Stimulated activated naive CD8-positive, alpha-beta T cell treated with anti-CD3 and anti-CD28 coated beads, Interleukin-15, Interleukin-2, amounts not matched to agents 100 U/mL and 50 U/mL, for 24 hours (primary cell): Measurements from ENCODE around the gene DNASE1L2.
A peak's percentile ranks its signal among the peaks of the same experiment; 100 is the strongest.

Source experiments
- ATAC-seq: fragments of 150-1000 bp; cut with Tn5 transposase; one replicate; pipeline ENCODE4 v1.10.0; 2021
- DNase-seq: peaks from one replicate; pipeline ENCODE4 v3.0.0; 2021

DNASE1L2 gene

GRCh38 chr16:2226245-2226793 is 9.9 kb upstream of the DNASE1L2 start:
- no peak for ATAC-seq
- no peak for DNase-seq

DNA sequence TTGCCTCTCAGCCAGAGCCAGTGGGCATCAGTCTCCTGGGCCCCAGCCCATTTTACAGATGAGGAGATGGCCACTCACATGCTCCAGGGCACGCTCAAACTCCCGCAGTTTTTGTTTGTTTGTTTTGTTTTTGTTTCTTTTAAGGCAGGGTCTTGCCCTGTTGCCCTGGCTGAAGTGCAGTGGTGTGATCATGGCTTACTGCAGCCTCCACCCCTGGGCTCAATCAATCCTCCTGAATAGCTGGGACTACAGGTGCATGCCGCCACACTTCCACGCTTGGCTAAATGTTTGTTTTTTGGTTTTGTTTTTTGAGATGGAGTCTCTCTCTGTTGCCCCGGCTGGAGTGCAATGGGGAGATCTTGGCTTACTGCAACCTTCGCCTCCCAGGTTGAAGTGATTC is 9.3 kb upstream of the DNASE1L2 start:
- DNase-seq (no peak), ATAC-seq (no peak)

GRCh38 chr16:2228161-2228824 is 8.0 kb upstream of the DNASE1L2 start:
- no peak for ATAC-seq
- no peak for DNase-seq

- no peak for DNase-seq
- no peak for ATAC-seq
Measured at GRCh38 chr16:2229091-2229490, 7.2 kb upstream of the DNASE1L2 start.

- ATAC-seq (no peak), DNase-seq (no peak)
Measured at GRCh38 chr16:2229632-2230250, 6.5 kb upstream of the DNASE1L2 start.

- no peak for ATAC-seq
Measured at GRCh38 chr16:2230376-2230775, 5.9 kb upstream of the DNASE1L2 start.

GRCh38 chr16:2231016-2231931 is 5.0 kb upstream of the DNASE1L2 start:
- ATAC-seq: no peak
- DNase-seq: no peak

More at GRCh38 chr16:2230376-2230775, 5.9 kb upstream of the DNASE1L2 start:
- no peak for DNase-seq

DNA sequence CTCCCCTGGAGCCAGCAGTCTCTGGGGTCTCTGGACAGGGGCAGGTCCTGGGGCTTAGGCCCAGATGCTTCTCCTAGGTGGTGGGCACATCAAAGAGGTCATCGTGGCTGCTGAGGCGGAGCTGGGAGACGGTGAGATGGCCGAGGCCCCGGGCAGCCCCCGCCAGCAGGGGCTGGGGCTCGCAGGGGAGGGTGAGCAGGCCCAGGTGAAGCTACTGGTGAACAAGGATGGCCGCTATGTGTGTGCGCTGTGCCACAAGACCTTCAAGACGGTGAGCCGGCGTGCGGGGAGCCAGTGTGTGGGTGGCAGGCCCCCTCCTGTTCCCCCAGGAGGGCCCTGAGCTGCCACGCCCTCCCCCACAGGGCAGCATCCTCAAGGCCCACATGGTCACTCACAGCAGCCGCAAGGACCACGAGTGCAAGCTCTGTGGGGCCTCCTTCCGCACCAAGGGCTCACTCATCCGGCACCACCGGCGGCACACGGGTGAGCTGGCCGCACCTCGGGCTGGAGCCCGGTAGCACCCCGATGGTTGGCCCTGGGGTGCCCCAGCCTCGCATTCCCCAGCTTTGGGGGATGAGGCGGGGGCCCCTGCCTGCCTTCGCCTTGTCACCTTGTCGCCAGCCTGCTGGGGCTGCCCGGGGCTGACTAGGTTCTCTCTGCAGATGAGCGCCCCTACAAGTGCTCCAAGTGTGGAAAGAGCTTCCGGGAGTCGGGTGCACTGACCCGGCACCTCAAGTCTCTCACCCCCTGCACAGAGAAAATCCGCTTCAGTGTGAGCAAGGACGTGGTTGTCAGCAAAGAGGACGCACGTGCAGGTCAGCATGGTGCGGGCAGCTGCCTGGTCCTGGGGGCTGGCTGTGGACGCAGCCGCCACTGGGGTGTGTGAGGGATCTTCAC is 3.9 kb upstream of the DNASE1L2 start:
- ATAC-seq (no peak), DNase-seq (no peak)

DNA sequence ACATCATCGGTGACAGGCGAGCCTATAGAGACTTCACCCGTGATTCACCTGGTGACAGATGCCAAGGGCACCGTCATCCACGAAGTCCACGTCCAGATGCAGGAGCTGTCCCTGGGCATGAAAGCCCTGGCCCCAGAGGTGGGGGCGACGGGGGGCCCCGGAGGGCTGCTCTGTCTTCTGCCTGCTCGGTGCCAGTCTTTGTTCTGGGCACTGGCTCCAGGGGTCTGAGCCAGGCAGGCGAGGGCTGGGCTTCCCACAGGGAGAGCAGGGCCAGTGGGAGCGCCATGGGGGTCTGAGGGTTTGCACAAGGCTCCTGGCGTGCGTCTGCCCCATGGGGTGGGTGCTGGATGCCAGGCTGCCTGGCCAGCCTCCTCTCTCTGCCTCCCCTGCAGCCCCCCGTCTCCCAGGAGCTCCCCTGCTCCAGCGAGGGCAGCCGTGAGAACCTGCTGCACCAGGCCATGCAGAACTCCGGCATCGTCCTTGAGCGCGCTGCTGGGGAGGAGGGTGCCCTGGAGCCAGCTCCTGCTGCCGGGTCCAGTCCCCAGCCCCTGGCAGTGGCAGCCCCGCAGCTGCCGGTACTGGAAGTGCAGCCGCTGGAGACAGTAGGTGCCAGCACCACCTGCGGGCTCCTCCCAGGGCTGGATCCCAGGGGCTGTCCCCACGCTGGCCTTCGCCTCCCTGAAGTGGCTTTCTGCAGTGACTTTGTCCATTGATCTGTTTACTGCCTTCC is 3.0 kb upstream of the DNASE1L2 start:
- DNase-seq (no peak), ATAC-seq (no peak)

GRCh38 chr16:2233872-2234812 is 2.1 kb upstream of the DNASE1L2 start:
- no peak for DNase-seq
- no peak for ATAC-seq

GRCh38 chr16:2234813-2235170 is 1.5 kb upstream of the DNASE1L2 start:
- DNase-seq (no peak), ATAC-seq (no peak)

DNA sequence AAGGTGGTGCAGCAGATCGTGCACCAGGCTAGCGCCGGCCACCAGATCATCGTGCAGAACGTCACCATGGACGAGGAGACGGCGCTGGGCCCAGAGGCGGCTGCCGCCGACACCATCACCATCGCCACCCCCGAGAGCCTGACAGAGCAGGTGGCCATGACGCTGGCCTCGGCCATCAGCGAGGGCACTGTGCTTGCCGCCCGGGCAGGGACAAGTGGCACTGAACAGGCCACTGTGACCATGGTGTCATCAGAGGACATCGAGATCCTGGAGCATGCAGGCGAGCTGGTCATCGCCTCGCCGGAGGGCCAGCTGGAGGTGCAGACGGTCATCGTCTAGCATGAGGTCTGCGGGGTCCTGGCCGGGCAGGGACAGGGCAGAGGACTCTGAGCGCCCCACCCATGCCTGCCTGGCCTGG is 1.0 kb upstream of the DNASE1L2 start:
- ATAC-seq (no peak), DNase-seq (no peak)

GRCh38 chr16:2235695-2236336 is 428 bp upstream of the DNASE1L2 start:
- DNase-seq (no peak), ATAC-seq (no peak)

GRCh38 chr16:2237102-2237482 is 848 bp downstream of the DNASE1L2 start:
- no peak for DNase-seq
- no peak for ATAC-seq

GRCh38 chr16:2237493-2238149 is 1.4 kb downstream of the DNASE1L2 start:
- ATAC-seq: no peak

GRCh38 chr16:2238150-2238837 is 2.0 kb downstream of the DNASE1L2 start:
- ATAC-seq: peak; percentile 2
- no peak for DNase-seq

More at GRCh38 chr16:2237493-2238149, 1.4 kb downstream of the DNASE1L2 start:
- no peak for DNase-seq

DNA sequence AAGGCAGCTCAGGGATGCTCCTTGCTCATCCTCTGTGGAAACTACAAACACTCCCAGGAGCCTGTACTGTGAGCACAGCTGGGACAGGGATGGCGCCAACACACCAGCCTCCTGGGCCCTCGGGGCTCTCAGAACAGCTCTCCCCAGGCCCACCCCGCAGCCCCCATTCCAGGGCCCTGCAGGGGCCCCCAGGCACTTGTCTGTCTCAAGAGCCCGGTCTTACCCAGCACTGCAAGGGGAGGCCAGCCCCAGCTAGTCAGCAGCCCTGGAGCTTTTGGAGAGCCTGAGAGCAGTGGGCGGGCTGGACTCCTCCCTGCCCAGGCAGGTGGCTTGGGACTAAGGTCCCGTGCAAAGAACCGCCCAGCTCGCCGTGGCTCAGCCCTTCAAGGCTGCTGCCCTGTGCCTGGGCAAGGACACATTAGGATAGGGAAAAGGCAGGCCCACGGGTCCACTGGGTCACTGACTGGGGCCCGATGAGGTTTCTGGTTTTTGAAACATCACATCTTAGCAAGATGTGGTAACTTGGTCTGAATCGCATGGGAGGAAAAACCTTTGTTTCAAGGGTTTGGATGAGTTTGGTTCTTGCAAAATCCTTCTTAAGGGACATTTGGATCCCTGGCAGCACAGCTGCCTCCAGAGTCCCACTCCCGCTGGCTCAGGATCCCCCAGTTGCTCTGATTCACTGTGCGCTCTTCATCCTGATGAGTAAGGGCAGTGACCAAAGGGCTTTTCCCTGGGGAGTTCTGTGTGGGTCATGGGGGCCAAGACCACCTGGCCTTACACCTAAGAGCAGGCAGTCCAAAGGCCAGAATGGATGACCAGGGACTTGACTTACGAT is 2.8 kb downstream of the DNASE1L2 start:
- ATAC-seq (peak; percentile 4), DNase-seq (no peak)
